Retina (tissue), 1 donor: Measurements from ENCODE around the gene CAMTA1.

Source experiments
- DNase-seq: peaks from one replicate; pipeline ENCODE4 v3.0.0-alpha.2; 2016

Gene CAMTA1

GRCh38 chr1:7223334-7224080 lies 438.3 kb downstream of the CAMTA1 start:
- no peak for DNase-seq

- DNase-seq: no peak
Observed at GRCh38 chr1:7224081-7224534, 438.9 kb downstream of the CAMTA1 start.

- DNase-seq: no peak
Observed at GRCh38 chr1:7224644-7225043, 439.4 kb downstream of the CAMTA1 start.

GRCh38 chr1:7225711-7226505 lies 440.7 kb downstream of the CAMTA1 start:
- DNase-seq: no peak

GRCh38 chr1:7227654-7228053 lies 442.4 kb downstream of the CAMTA1 start:
- DNase-seq: no peak

- no peak for DNase-seq
Observed at GRCh38 chr1:7228252-7228961, 443.2 kb downstream of the CAMTA1 start.

- no peak for DNase-seq
Observed at GRCh38 chr1:7229186-7229585, 443.9 kb downstream of the CAMTA1 start.

GRCh38 chr1:7229696-7230631 lies 444.7 kb downstream of the CAMTA1 start:
- no peak for DNase-seq

GRCh38 chr1:7232441-7233236 lies 447.4 kb downstream of the CAMTA1 start:
- peak; percentile 59 for DNase-seq

- no peak for DNase-seq
Observed at GRCh38 chr1:7233237-7233540, 447.9 kb downstream of the CAMTA1 start.

- peak; percentile 4 for DNase-seq
Observed at GRCh38 chr1:7233646-7234470, 448.6 kb downstream of the CAMTA1 start.

GRCh38 chr1:7234471-7234755 lies 449.2 kb downstream of the CAMTA1 start:
- DNase-seq: no peak

- DNase-seq: peak; percentile 5
Observed at GRCh38 chr1:7235871-7236517, 450.7 kb downstream of the CAMTA1 start.

- peak; percentile 23 for DNase-seq
Observed at GRCh38 chr1:7236844-7237515, 451.7 kb downstream of the CAMTA1 start.

GRCh38 chr1:7247158-7247557 lies 461.9 kb downstream of the CAMTA1 start:
- no peak for DNase-seq

- DNase-seq: peak; percentile 81
Observed at GRCh38 chr1:7247791-7248548, 462.7 kb downstream of the CAMTA1 start.

- DNase-seq: peak; percentile 26
Observed at GRCh38 chr1:7248549-7249199, 463.4 kb downstream of the CAMTA1 start.

- DNase-seq: peak; percentile 1
Observed at GRCh38 chr1:7249516-7249915, 464.3 kb downstream of the CAMTA1 start.
